PC-9 (cell line): ENCODE data around the gene RUNDC1.

Source experiments
- EZH2 ChIP-seq: fragments of 200-600 bp; sonication (generic); IDR thresholded peaks from 2 replicates; pipeline ENCODE4 v1.8.0; 2017; ENCODE audit warnings: antibody characterized with exemption, low read depth
- TF ChIP-seq, protein P1 (sequence below): fragments of 200-600 bp; sonication (generic); conservative IDR thresholded peaks from 2 replicates; pipeline ENCODE4 v1.6.1; 2017; ENCODE audit warnings: mixed run types, antibody characterized with exemption, mild to moderate bottlenecking, moderate library complexity

DNA sequence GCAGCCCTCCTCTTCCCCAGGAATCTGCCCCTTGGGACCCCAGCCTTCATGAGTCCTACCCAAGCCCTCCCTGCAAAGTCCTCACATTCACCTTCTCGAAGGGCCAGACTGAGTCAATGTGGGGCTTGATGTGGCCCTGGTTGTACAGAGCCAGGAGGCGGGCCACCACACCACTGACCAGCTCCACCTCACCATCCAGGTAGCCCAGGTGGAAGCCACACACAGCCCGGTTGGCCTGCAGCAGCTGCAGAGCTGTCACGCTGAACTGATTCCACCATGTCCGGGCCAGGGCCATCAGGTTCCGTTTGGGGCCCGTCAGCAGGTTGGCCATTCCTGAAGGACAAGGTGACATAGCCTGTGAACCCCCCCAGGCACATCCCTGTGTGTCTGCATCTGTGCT is 35.9 kb downstream of the RUNDC1 start:
- TF ChIP-seq, protein P1, sequence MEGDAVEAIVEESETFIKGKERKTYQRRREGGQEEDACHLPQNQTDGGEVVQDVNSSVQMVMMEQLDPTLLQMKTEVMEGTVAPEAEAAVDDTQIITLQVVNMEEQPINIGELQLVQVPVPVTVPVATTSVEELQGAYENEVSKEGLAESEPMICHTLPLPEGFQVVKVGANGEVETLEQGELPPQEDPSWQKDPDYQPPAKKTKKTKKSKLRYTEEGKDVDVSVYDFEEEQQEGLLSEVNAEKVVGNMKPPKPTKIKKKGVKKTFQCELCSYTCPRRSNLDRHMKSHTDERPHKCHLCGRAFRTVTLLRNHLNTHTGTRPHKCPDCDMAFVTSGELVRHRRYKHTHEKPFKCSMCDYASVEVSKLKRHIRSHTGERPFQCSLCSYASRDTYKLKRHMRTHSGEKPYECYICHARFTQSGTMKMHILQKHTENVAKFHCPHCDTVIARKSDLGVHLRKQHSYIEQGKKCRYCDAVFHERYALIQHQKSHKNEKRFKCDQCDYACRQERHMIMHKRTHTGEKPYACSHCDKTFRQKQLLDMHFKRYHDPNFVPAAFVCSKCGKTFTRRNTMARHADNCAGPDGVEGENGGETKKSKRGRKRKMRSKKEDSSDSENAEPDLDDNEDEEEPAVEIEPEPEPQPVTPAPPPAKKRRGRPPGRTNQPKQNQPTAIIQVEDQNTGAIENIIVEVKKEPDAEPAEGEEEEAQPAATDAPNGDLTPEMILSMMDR: no peak
- no peak for TF ChIP-seq EZH2
